HepG2 (cell line): Measurements from ENCODE around the gene TMEM95. TPM values are rescaled to one million over a fixed set of nuclear protein-coding genes. Genes with fewer than 3 reads are reported as not detected.

Source experiments
- MAZ ChIP-seq, 2 experiments: sonication (generic) in 1 of 2; formaldehyde crosslinking in 1 of 2; IDR thresholded peaks; 2 replicates each; pipeline versions ENCODE4 v1.5.0 to v1.6.1; 2012 to 2020; ENCODE audit warnings: low read depth in 2 of 2, mild to moderate bottlenecking in 2 of 2, borderline replicate concordance in 1 of 2, improper control_type of control experiment in 1 of 2, low read length in 1 of 2, missing genetic modification reagents in 1 of 2, moderate library complexity in 1 of 2
- RBM39 ChIP-seq: fragments of 200-400 bp; formaldehyde crosslinking; IDR thresholded peaks from one replicate; pipeline ENCODE4 v1.6.1; 2018; ENCODE audit warnings: antibody characterized with exemption, mild to moderate bottlenecking, low read depth, low read length; ENCODE audit not compliant: poor library complexity, severe bottlenecking
- RFXANK ChIP-seq: IDR thresholded peaks from 2 replicates; pipeline ENCODE4 v1.6.1; 2016
- SMAD3 ChIP-seq: sonication (generic); formaldehyde crosslinking; IDR thresholded peaks from 2 replicates; pipeline ENCODE4 v1.4.0; 2020; ENCODE audit warnings: missing genetic modification reagents
- TCF12 ChIP-seq, 2 experiments: fragments of 450-650 bp in 1 of 2; sonication (generic) in 1 of 2; formaldehyde crosslinking in 1 of 2; IDR thresholded peaks; 2 replicates each; pipeline versions ENCODE4 v1.6.1 to v1.8.0; 2017 to 2022; ENCODE audit warnings: antibody characterized with exemption in 1 of 2, mild to moderate bottlenecking in 1 of 2, missing genetic modification reagents in 1 of 2, moderate library complexity in 1 of 2
- TP53 ChIP-seq: sonication (generic); formaldehyde crosslinking; conservative IDR thresholded peaks from 2 replicates; pipeline ENCODE4 v1.4.0; 2020; ENCODE audit warnings: missing genetic modification reagents
- ZNF343 ChIP-seq: sonication (generic); formaldehyde crosslinking; IDR thresholded peaks from 2 replicates; pipeline ENCODE4 v1.4.0; 2020; ENCODE audit warnings: mild to moderate bottlenecking, missing genetic modification reagents
- ZNF367 ChIP-seq: sonication (generic); formaldehyde crosslinking; IDR thresholded peaks from 2 replicates; pipeline ENCODE4 v1.4.0; 2020; ENCODE audit warnings: missing genetic modification reagents, borderline replicate concordance
- ZNF441 ChIP-seq: sonication (generic); formaldehyde crosslinking; IDR thresholded peaks from 2 replicates; pipeline ENCODE4 v1.7.0; 2021; ENCODE audit warnings: missing genetic modification reagents, borderline replicate concordance
- ZNF552 ChIP-seq: sonication (generic); formaldehyde crosslinking; IDR thresholded peaks from 2 replicates; pipeline ENCODE4 v1.9.0; 2022; ENCODE audit warnings: missing genetic modification reagents, mild to moderate bottlenecking, borderline replicate concordance
- ZNF761 ChIP-seq: sonication (generic); formaldehyde crosslinking; conservative IDR thresholded peaks from 2 replicates; pipeline ENCODE4 v1.4.0; 2020; ENCODE audit warnings: mild to moderate bottlenecking, missing genetic modification reagents
- polyA plus RNA-seq, 8 experiments: library from polyadenylated mRNA; depleted of rRNA in 3 of 8; stranded (reverse) in 7 of 8; unstranded in 1 of 8; fragments of >200 nt; fragmentation: Illumina TruSeq in 4 of 8; extraction: Trizol in 4 of 8; gene quantifications; 2 replicates each; pipeline versions ENCODE4 v1.2.1 to v1.2.3, GENCODE V29; 2011 to 2016; ENCODE audit warnings: low read depth in 4 of 8, missing spikeins in 1 of 8, mixed read lengths in 1 of 8; ENCODE audit not compliant: insufficient read depth in 1 of 8
- total RNA-seq, 5 experiments: library from RNA; depleted of rRNA; stranded (reverse); fragments of >200 nt; fragmentation: Illumina TruSeq; extraction: Trizol; gene quantifications; 2 replicates each; pipeline ENCODE4 v1.2.3, GENCODE V29; 2016; ENCODE audit warnings: low read depth in 1 of 5
- TF ChIP-seq, protein P1 (sequence below), 2 experiments: sonication (generic) in 1 of 2; formaldehyde crosslinking in 1 of 2; IDR thresholded peaks; 2 replicates each; pipeline versions ENCODE4 v1.4.0 to v1.6.1; 2016 to 2020; ENCODE audit warnings: borderline replicate concordance in 1 of 2, low read depth in 1 of 2, mild to moderate bottlenecking in 1 of 2, missing genetic modification reagents in 1 of 2
- TF ChIP-seq, protein P2 (sequence below): sonication (generic); formaldehyde crosslinking; conservative IDR thresholded peaks from 2 replicates; pipeline ENCODE4 v1.4.0; 2020; ENCODE audit warnings: missing genetic modification reagents
- TF ChIP-seq, protein P3 (sequence below): sonication (generic); formaldehyde crosslinking; IDR thresholded peaks from 2 replicates; pipeline ENCODE4 v1.5.1; 2020; ENCODE audit warnings: missing genetic modification reagents, mild to moderate bottlenecking, borderline replicate concordance
- TF ChIP-seq, protein P4 (sequence below): sonication (generic); formaldehyde crosslinking; IDR thresholded peaks from 2 replicates; pipeline ENCODE4 v1.5.0; 2020; ENCODE audit warnings: missing genetic modification reagents, mild to moderate bottlenecking, borderline replicate concordance

TMEM95 gene
- total and polyA plus RNA-seq, 2 of the 13 experiments (the other 11 are each of a cell fraction or from before 2014, with no cell fraction given), result not detected

DNA sequence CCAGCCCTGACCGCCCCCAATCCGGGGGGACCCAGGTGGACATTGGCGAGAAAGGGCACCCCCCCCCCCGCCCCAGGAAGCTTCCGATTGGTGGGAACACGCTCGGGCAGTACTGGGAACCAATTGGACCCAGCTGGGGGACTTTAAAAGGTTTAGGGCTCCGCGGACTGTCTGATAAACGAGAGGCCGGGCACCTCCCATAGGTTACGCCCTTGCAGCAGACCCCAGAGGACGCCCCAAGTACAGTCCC is 48.7 kb downstream of the TMEM95 start (continued):
- TF ChIP-seq, protein P1, sequence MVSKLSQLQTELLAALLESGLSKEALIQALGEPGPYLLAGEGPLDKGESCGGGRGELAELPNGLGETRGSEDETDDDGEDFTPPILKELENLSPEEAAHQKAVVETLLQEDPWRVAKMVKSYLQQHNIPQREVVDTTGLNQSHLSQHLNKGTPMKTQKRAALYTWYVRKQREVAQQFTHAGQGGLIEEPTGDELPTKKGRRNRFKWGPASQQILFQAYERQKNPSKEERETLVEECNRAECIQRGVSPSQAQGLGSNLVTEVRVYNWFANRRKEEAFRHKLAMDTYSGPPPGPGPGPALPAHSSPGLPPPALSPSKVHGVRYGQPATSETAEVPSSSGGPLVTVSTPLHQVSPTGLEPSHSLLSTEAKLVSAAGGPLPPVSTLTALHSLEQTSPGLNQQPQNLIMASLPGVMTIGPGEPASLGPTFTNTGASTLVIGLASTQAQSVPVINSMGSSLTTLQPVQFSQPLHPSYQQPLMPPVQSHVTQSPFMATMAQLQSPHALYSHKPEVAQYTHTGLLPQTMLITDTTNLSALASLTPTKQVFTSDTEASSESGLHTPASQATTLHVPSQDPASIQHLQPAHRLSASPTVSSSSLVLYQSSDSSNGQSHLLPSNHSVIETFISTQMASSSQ (IDR thresholded peaks at IDR 0.05; ENCODE audit: low read depth), result no peak
- TF ChIP-seq, protein P1 (CRISPR knock-in tag; IDR thresholded peaks at IDR 0.05; ENCODE audit: borderline replicate concordance), result peak; percentile 22; the same call in 1 of the 2 replicates
- TF ChIP-seq, protein P2, sequence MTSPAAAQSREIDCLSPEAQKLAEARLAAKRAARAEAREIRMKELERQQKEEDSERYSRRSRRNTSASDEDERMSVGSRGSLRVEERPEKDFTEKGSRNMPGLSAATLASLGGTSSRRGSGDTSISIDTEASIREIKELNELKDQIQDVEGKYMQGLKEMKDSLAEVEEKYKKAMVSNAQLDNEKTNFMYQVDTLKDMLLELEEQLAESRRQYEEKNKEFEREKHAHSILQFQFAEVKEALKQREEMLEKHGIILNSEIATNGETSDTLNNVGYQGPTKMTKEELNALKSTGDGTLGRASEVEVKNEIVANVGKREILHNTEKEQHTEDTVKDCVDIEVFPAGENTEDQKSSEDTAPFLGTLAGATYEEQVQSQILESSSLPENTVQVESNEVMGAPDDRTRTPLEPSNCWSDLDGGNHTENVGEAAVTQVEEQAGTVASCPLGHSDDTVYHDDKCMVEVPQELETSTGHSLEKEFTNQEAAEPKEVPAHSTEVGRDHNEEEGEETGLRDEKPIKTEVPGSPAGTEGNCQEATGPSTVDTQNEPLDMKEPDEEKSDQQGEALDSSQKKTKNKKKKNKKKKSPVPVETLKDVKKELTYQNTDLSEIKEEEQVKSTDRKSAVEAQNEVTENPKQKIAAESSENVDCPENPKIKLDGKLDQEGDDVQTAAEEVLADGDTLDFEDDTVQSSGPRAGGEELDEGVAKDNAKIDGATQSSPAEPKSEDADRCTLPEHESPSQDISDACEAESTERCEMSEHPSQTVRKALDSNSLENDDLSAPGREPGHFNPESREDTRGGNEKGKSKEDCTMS (CRISPR knock-in tag), result no peak
- no peak for TF ChIP-seq MAZ (IDR thresholded peaks at IDR 0.05; ENCODE audit: borderline replicate concordance, low read depth, low read length)
- 0 out of 2 replicates have a peak, but pooled peaks have one; percentile 40 for TF ChIP-seq MAZ (CRISPR knock-in tag; IDR thresholded peaks at IDR 0.05; ENCODE audit: low read depth)
- TF ChIP-seq, protein P3, sequence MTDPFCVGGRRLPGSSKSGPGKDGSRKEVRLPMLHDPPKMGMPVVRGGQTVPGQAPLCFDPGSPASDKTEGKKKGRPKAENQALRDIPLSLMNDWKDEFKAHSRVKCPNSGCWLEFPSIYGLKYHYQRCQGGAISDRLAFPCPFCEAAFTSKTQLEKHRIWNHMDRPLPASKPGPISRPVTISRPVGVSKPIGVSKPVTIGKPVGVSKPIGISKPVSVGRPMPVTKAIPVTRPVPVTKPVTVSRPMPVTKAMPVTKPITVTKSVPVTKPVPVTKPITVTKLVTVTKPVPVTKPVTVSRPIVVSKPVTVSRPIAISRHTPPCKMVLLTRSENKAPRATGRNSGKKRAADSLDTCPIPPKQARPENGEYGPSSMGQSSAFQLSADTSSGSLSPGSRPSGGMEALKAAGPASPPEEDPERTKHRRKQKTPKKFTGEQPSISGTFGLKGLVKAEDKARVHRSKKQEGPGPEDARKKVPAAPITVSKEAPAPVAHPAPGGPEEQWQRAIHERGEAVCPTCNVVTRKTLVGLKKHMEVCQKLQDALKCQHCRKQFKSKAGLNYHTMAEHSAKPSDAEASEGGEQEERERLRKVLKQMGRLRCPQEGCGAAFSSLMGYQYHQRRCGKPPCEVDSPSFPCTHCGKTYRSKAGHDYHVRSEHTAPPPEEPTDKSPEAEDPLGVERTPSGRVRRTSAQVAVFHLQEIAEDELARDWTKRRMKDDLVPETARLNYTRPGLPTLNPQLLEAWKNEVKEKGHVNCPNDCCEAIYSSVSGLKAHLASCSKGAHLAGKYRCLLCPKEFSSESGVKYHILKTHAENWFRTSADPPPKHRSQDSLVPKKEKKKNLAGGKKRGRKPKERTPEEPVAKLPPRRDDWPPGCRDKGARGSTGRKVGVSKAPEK (CRISPR knock-in tag), result no peak
- TF ChIP-seq ZNF761 (CRISPR knock-in tag), result peak; percentile 93; the same call in 1 of the 2 replicates
- no peak for TF ChIP-seq TCF12 (IDR thresholded peaks at IDR 0.05)
- 0 out of 2 replicates have a peak, but pooled peaks have one; percentile 64 for TF ChIP-seq TCF12 (CRISPR knock-in tag; IDR thresholded peaks at IDR 0.05)
- 0 out of 2 replicates have a peak, but pooled peaks have one; percentile 0 for TF ChIP-seq TP53 (CRISPR knock-in tag)
- TF ChIP-seq ZNF441 (CRISPR knock-in tag), result 0 out of 2 replicates have a peak, but pooled peaks have one; percentile 51
- TF ChIP-seq SMAD3 (CRISPR knock-in tag), result no peak
- TF ChIP-seq RBM39, result peak; percentile 68
- TF ChIP-seq, protein P4, sequence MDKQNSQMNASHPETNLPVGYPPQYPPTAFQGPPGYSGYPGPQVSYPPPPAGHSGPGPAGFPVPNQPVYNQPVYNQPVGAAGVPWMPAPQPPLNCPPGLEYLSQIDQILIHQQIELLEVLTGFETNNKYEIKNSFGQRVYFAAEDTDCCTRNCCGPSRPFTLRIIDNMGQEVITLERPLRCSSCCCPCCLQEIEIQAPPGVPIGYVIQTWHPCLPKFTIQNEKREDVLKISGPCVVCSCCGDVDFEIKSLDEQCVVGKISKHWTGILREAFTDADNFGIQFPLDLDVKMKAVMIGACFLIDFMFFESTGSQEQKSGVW (CRISPR knock-in tag), result peak; percentile 51; the same call in 1 of the 2 replicates
- 0 out of 2 replicates have a peak, but pooled peaks have one; percentile 72 for TF ChIP-seq ZNF343 (CRISPR knock-in tag)
- 0 out of 2 replicates have a peak, but pooled peaks have one; percentile 4 for TF ChIP-seq ZNF552 (CRISPR knock-in tag)
- no peak for TF ChIP-seq RFXANK (CRISPR knock-in tag)
- TF ChIP-seq ZNF367, result no peak
